Measurements from ENCODE around the gene FNBP1. TPM values are rescaled to one million over a fixed set of nuclear protein-coding genes. Genes with fewer than 3 reads are reported as not detected.
A peak's percentile ranks its signal among the peaks of the same experiment; 100 is the strongest.

Gene FNBP1
- total and polyA plus RNA-seq, 2 donors (not counting 1 experiment from before 2014, with no cell fraction given): 20.8 to 44.3 TPM

DNA sequence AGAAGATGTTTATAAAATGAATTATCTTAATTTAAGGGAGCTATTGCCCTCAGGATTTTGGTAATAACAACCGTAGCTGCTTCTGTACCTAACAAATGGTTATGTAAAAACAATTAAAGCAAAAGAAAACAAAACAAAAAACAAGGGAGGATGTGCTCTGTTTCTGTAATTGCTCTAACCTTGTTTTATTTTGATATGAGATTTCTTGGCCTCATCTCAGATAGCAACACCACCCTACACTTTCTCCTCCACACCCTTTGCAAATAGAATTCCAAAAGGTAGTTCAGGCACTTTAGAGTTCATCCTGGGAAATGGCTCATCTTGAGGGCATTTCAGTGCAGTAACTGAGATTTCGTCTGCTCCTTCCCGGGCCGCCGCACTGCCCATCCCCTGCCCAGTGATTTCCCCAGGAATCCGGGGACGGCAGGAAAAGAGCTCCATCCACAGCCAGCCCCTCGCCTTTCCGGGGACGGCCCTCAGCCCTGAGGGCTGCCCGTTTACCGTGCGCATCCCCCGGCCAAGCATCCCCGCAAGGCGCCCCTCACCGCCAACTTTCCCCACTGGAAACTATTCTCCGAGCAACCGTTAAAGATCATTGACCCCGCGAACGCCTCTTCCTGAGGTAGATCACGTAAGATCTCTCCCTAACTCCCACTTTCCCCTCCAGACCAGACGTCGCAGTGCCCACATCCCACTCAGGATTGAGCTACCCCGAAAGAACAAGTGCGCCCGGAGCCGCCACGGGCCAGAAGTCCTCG lies 1.2 kb downstream of the FNBP1 start:
- Histone ChIP-seq H3K79me2 (ENCODE audit: control insufficient read depth, insufficient read depth, low read length) (peaks cover 41% of the 10 kb centered on the region), H2AFZ (ENCODE audit: low read length) (peak overlapping the region; percentile 55), H3K9me3 (ENCODE audit: control insufficient read depth, insufficient read depth, low read depth, low read length) (no peaks in the 10 kb centered on the region), H3K4me1 (ENCODE audit: control insufficient read depth, extremely low read depth, insufficient read depth, low read length) (peaks cover 3% of the 10 kb centered on the region), H3K4me2 (ENCODE audit: extremely low read depth, insufficient read depth, low read length) (peak overlapping the region; percentile 90), H3K4me3 (replicated peaks in 1 of 4; ENCODE audit: control extremely low read depth in 1 of 4, insufficient read depth in 1 of 4, low read depth in 3 of 4, low read length in 4 of 4) (peak overlapping the region; percentile 83 to 90 (median 88)), H3K27me3 (ENCODE audit: control insufficient read depth, insufficient read depth, low read length) (no peaks in the 10 kb centered on the region), H3K36me3 (ENCODE audit: control insufficient read depth, insufficient read depth, low read length) (no peaks in the 10 kb centered on the region), H4K20me1 (ENCODE audit: control insufficient read depth, extremely low read depth, insufficient read depth, low read length) (no peaks in the 10 kb centered on the region), H3K9ac (ENCODE audit: insufficient read depth, low read length) (peak overlapping the region; percentile 76), H3K27ac (ENCODE audit: insufficient read depth, low read length) (peak overlapping the region; percentile 74)
- no peak for TF ChIP-seq EZH2 (IDR thresholded peaks at IDR 0.05; ENCODE audit: low read length, missing control alignments)
- TF ChIP-seq, protein P1, sequence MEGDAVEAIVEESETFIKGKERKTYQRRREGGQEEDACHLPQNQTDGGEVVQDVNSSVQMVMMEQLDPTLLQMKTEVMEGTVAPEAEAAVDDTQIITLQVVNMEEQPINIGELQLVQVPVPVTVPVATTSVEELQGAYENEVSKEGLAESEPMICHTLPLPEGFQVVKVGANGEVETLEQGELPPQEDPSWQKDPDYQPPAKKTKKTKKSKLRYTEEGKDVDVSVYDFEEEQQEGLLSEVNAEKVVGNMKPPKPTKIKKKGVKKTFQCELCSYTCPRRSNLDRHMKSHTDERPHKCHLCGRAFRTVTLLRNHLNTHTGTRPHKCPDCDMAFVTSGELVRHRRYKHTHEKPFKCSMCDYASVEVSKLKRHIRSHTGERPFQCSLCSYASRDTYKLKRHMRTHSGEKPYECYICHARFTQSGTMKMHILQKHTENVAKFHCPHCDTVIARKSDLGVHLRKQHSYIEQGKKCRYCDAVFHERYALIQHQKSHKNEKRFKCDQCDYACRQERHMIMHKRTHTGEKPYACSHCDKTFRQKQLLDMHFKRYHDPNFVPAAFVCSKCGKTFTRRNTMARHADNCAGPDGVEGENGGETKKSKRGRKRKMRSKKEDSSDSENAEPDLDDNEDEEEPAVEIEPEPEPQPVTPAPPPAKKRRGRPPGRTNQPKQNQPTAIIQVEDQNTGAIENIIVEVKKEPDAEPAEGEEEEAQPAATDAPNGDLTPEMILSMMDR (conservative IDR thresholded peaks at IDR 0.05 in 1 of 2, IDR thresholded peaks at IDR 0.05 in 1 of 2; ENCODE audit: low read depth in 1 of 2, low read length in 2 of 2): peak in 1 of 2 donors; percentile 1
- DNase-seq (ENCODE audit: low read depth in 2 of 2): peak; percentile 31 to 39

DNA sequence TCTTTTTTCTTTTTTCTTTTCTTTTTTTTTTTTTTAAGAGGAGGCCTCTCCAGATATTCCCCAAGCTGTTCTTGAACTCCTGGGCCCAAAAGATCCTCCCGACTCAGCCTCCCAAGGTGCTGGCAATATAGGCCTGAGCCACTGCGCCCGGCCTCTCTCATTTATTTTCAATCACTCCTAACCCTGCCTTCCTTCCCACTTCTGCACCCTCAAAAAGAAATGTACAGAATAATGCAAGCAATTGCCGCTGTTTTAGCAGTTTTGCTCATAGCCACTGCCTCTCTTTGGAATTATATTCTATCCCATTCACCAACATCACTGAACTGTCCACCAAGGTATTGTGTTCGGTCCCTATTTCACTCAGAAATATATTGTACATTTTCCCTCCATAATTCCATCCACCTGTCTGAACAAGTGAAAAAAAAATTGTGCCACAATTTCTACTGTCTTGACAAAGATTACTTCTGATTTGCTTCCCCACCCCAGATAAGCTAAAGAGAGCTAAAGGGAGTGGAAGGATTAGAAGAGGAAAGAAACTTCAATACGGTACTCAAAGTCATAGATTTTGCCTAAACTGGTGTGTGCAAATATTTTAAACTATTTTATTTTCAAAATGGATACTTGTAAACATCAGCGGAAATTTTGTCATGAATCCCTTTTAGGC lies 1.9 kb downstream of the FNBP1 start:
- Histone ChIP-seq H3K9me3 (ENCODE audit: control insufficient read depth, insufficient read depth, low read depth, low read length) (no peaks in the 10 kb centered on the region), H3K27ac (ENCODE audit: insufficient read depth, low read length) (no peak overlapping the region), H3K36me3 (ENCODE audit: control insufficient read depth, insufficient read depth, low read length) (no peaks in the 10 kb centered on the region), H2AFZ (ENCODE audit: low read length) (no peak overlapping the region), H3K79me2 (ENCODE audit: control insufficient read depth, insufficient read depth, low read length) (peaks cover 44% of the 10 kb centered on the region), H3K4me3 (replicated peaks in 1 of 4; ENCODE audit: control extremely low read depth in 1 of 4, insufficient read depth in 1 of 4, low read depth in 3 of 4, low read length in 4 of 4) (peak overlapping the region; percentile 83 to 90 (median 88)), H3K27me3 (ENCODE audit: control insufficient read depth, insufficient read depth, low read length) (no peaks in the 10 kb centered on the region), H3K9ac (ENCODE audit: insufficient read depth, low read length) (no peak overlapping the region), H4K20me1 (ENCODE audit: control insufficient read depth, extremely low read depth, insufficient read depth, low read length) (no peaks in the 10 kb centered on the region), H3K4me1 (ENCODE audit: control insufficient read depth, extremely low read depth, insufficient read depth, low read length) (peaks cover 3% of the 10 kb centered on the region), H3K4me2 (ENCODE audit: extremely low read depth, insufficient read depth, low read length) (peak overlapping the region; percentile 90)
- TF ChIP-seq EZH2 (IDR thresholded peaks at IDR 0.05; ENCODE audit: low read length, missing control alignments): no peak
- TF ChIP-seq, protein P1 (conservative IDR thresholded peaks at IDR 0.05 in 1 of 2, IDR thresholded peaks at IDR 0.05 in 1 of 2; ENCODE audit: low read depth in 1 of 2, low read length in 2 of 2): no peak
- DNase-seq (ENCODE audit: low read depth in 2 of 2): no peak

DNA sequence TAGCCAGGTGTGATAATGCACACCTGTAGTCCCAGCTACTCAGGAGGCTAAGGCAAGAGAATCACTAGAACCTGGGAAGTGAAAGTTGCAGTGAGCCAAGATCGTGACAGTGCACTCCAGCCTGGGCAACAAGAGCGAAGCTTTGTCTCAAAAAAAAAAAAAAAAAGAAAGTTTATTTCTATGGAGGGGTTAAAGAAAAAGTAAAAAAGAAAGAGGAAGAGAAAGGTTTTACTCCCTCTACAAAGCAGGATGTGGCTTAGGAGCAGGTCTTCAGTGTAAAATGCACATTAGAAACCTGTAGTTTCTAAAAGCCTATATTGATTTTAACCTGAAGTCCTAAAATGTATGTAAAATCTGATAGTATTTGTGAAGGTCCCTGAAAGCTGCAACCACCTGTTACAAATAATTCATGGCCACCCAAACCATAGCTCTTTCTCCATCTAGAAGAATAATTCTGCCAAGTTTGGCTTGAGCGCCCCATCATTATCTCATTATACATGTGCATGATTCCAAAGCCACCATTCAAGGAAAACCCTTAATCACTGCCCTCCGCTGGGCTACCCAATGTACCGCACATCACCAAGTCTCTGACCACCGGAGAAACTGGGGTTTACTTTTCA lies 3.4 kb downstream of the FNBP1 start:
- Histone ChIP-seq H3K9me3 (ENCODE audit: control insufficient read depth, insufficient read depth, low read depth, low read length) (no peaks in the 10 kb centered on the region), H3K4me1 (ENCODE audit: control insufficient read depth, extremely low read depth, insufficient read depth, low read length) (peaks cover 10% of the 10 kb centered on the region), H2AFZ (ENCODE audit: low read length) (no peak overlapping the region), H3K79me2 (ENCODE audit: control insufficient read depth, insufficient read depth, low read length) (peaks cover 50% of the 10 kb centered on the region), H3K4me2 (ENCODE audit: extremely low read depth, insufficient read depth, low read length) (no peak overlapping the region), H3K27me3 (ENCODE audit: control insufficient read depth, insufficient read depth, low read length) (no peaks in the 10 kb centered on the region), H3K9ac (ENCODE audit: insufficient read depth, low read length) (no peak overlapping the region), H3K4me3 (replicated peaks in 1 of 4; ENCODE audit: control extremely low read depth in 1 of 4, insufficient read depth in 1 of 4, low read depth in 3 of 4, low read length in 4 of 4) (no peak overlapping the region), H3K27ac (ENCODE audit: insufficient read depth, low read length) (no peak overlapping the region), H3K36me3 (ENCODE audit: control insufficient read depth, insufficient read depth, low read length) (no peaks in the 10 kb centered on the region), H4K20me1 (ENCODE audit: control insufficient read depth, extremely low read depth, insufficient read depth, low read length) (no peaks in the 10 kb centered on the region)
- TF ChIP-seq, protein P1 (conservative IDR thresholded peaks at IDR 0.05 in 1 of 2, IDR thresholded peaks at IDR 0.05 in 1 of 2; ENCODE audit: low read depth in 1 of 2, low read length in 2 of 2): peak in 1 of 2 donors; percentile 17
- TF ChIP-seq EZH2 (IDR thresholded peaks at IDR 0.05; ENCODE audit: low read length, missing control alignments): no peak
- peak in 1 of 2 donors; percentile 18 for DNase-seq (ENCODE audit: low read depth in 2 of 2)

Measured in fibroblast of lung (primary cell).